ENCODE results near the gene RFTN1.

Gene RFTN1

GRCh38 chr3:16374935-16375245, 138.6 kb downstream of the RFTN1 start:
- Histone ChIP-seq H3K4ac (ENCODE audit: low read length) (no peak overlapping the region), H3K27ac (replicated peaks; ENCODE audit: low read length) (no peak overlapping the region), H3K18ac (ENCODE audit: low read length) (peak overlapping the region; percentile 69), H3K4me3 (ENCODE audit: low read length in 2 of 2) (no peak overlapping the region), H3K36me3 (replicated peaks in 1 of 2; ENCODE audit: control insufficient read depth in 2 of 2, insufficient read depth in 2 of 2, low read length in 2 of 2) (no peaks in the 10 kb centered on the region), H4K8ac (ENCODE audit: low read depth, low read length) (no peak overlapping the region), H2AK5ac (ENCODE audit: low read depth, low read length) (no peak overlapping the region), H3K4me1 (ENCODE audit: control insufficient read depth in 2 of 2, insufficient read depth in 1 of 2, low read depth in 1 of 2, low read length in 2 of 2) (peaks cover 2 to 17% of the 10 kb centered on the region in 2 donors), H4K91ac (ENCODE audit: low read depth, low read length, poor library complexity) (no peak overlapping the region), H3K14ac (ENCODE audit: low read length) (no peak overlapping the region), H3K79me1 (ENCODE audit: low read depth, low read length) (no peaks in the 10 kb centered on the region), H3K27me3 (ENCODE audit: control insufficient read depth in 3 of 3, insufficient read depth in 3 of 3, low read depth in 1 of 3, low read length in 3 of 3) (no peaks in the 10 kb centered on the region), H3K9me3 (replicated peaks in 1 of 2; ENCODE audit: control insufficient read depth in 2 of 2, insufficient read depth in 1 of 2, low read depth in 1 of 2, low read length in 2 of 2) (peaks cover 2 to 7% of the 10 kb centered on the region in 2 donors), H3K9ac (ENCODE audit: low read depth, low read length, poor library complexity) (no peak overlapping the region), H2BK15ac (ENCODE audit: low read length) (no peak overlapping the region), H3K4me2 (ENCODE audit: insufficient read depth, low read length, poor library complexity, severe bottlenecking) (no peak overlapping the region), H3K23ac (ENCODE audit: low read depth, low read length, poor library complexity) (no peak overlapping the region), H2AFZ (ENCODE audit: low read length) (no peak overlapping the region), H2BK5ac (ENCODE audit: low read length) (no peak overlapping the region), H2BK12ac (ENCODE audit: low read length) (no peak overlapping the region), H2BK120ac (ENCODE audit: low read depth, low read length) (no peak overlapping the region)
- no CpG with 5 or more reads among the region's 2 CpGs for WGBS, 2 donors (ENCODE audit: extremely low coverage in 2 of 2, insufficient read length in 2 of 2, insufficient replicate concordance in 1 of 2)
- no peak for DNase-seq (ENCODE audit: low spot score)

- Histone ChIP-seq H2BK120ac (ENCODE audit: low read depth, low read length) (no peak overlapping the region), H3K27me3 (ENCODE audit: control insufficient read depth in 3 of 3, insufficient read depth in 3 of 3, low read depth in 1 of 3, low read length in 3 of 3) (no peaks in the 10 kb centered on the region), H3K9ac (ENCODE audit: low read depth, low read length, poor library complexity) (no peak overlapping the region), H3K36me3 (replicated peaks in 1 of 2; ENCODE audit: control insufficient read depth in 2 of 2, insufficient read depth in 2 of 2, low read length in 2 of 2) (no peaks in the 10 kb centered on the region), H3K79me1 (ENCODE audit: low read depth, low read length) (no peaks in the 10 kb centered on the region), H3K14ac (ENCODE audit: low read length) (no peak overlapping the region), H3K23ac (ENCODE audit: low read depth, low read length, poor library complexity) (no peak overlapping the region), H2BK15ac (ENCODE audit: low read length) (peak overlapping the region; percentile 1), H3K18ac (ENCODE audit: low read length) (peak overlapping the region; percentile 69), H2AFZ (ENCODE audit: low read length) (no peak overlapping the region), H3K27ac (replicated peaks; ENCODE audit: low read length) (no peak overlapping the region), H3K9me3 (replicated peaks in 1 of 2; ENCODE audit: control insufficient read depth in 2 of 2, insufficient read depth in 1 of 2, low read depth in 1 of 2, low read length in 2 of 2) (peaks cover 2 to 7% of the 10 kb centered on the region in 2 donors), H2AK5ac (ENCODE audit: low read depth, low read length) (peak overlapping the region; percentile 65), H4K91ac (ENCODE audit: low read depth, low read length, poor library complexity) (no peak overlapping the region), H3K4ac (ENCODE audit: low read length) (no peak overlapping the region), H2BK5ac (ENCODE audit: low read length) (no peak overlapping the region), H3K4me2 (ENCODE audit: insufficient read depth, low read length, poor library complexity, severe bottlenecking) (no peak overlapping the region), H3K4me3 (ENCODE audit: low read length in 2 of 2) (no peak overlapping the region), H3K4me1 (ENCODE audit: control insufficient read depth in 2 of 2, insufficient read depth in 1 of 2, low read depth in 1 of 2, low read length in 2 of 2) (peaks cover 4 to 22% of the 10 kb centered on the region in 2 donors), H4K8ac (ENCODE audit: low read depth, low read length) (no peak overlapping the region), H2BK12ac (ENCODE audit: low read length) (no peak overlapping the region)
- DNase-seq (ENCODE audit: low spot score): no peak
- WGBS, 2 donors (ENCODE audit: extremely low coverage in 2 of 2, insufficient read length in 2 of 2, insufficient replicate concordance in 1 of 2): no CpG with 5 or more reads among the region's 17 CpGs
These were observed 139.2 kb downstream of the RFTN1 start for GRCh38 chr3:16374047-16374934.

GRCh38 chr3:16373341-16373946, 140.1 kb downstream of the RFTN1 start:
- no peaks in the 10 kb centered on the region for H3K36me3 ChIP-seq (replicated peaks in 1 of 2; ENCODE audit: control insufficient read depth in 2 of 2, insufficient read depth in 2 of 2, low read length in 2 of 2)
- no CpG with 5 or more reads among the region's 3 CpGs for WGBS, 2 donors (ENCODE audit: extremely low coverage in 2 of 2, insufficient read length in 2 of 2, insufficient replicate concordance in 1 of 2)

More at GRCh38 chr3:16373341-16373946, 140.1 kb downstream of the RFTN1 start:
- H3K9ac ChIP-seq (ENCODE audit: low read depth, low read length, poor library complexity): no peak overlapping the region
- H2BK12ac ChIP-seq (ENCODE audit: low read length): no peak overlapping the region
- DNase-seq (ENCODE audit: low spot score): no peak
- H4K8ac ChIP-seq (ENCODE audit: low read depth, low read length): no peak overlapping the region
- no peak overlapping the region for H4K91ac ChIP-seq (ENCODE audit: low read depth, low read length, poor library complexity)
- no peaks in the 10 kb centered on the region for H3K79me1 ChIP-seq (ENCODE audit: low read depth, low read length)
- H2BK15ac ChIP-seq (ENCODE audit: low read length): peak overlapping the region; percentile 33
- H3K18ac ChIP-seq (ENCODE audit: low read length): peak overlapping the region; percentile 88
- no peaks in the 10 kb centered on the region for H3K27me3 ChIP-seq (ENCODE audit: control insufficient read depth in 3 of 3, insufficient read depth in 3 of 3, low read depth in 1 of 3, low read length in 3 of 3)
- no peak overlapping the region for H2BK5ac ChIP-seq (ENCODE audit: low read length)
- no peak overlapping the region for H2AFZ ChIP-seq (ENCODE audit: low read length)
- no peak overlapping the region for H3K27ac ChIP-seq (replicated peaks; ENCODE audit: low read length)
- no peak overlapping the region for H2BK120ac ChIP-seq (ENCODE audit: low read depth, low read length)
- H3K4ac ChIP-seq (ENCODE audit: low read length): no peak overlapping the region
- peaks cover 0 to 1% of the 10 kb centered on the region in 2 donors for H3K9me3 ChIP-seq (replicated peaks in 1 of 2; ENCODE audit: control insufficient read depth in 2 of 2, insufficient read depth in 1 of 2, low read depth in 1 of 2, low read length in 2 of 2)
- H3K4me3 ChIP-seq (ENCODE audit: low read length in 2 of 2): no peak overlapping the region
- H3K4me1 ChIP-seq (ENCODE audit: control insufficient read depth in 2 of 2, insufficient read depth in 1 of 2, low read depth in 1 of 2, low read length in 2 of 2): peaks cover 4 to 24% of the 10 kb centered on the region in 2 donors
- H3K4me2 ChIP-seq (ENCODE audit: insufficient read depth, low read length, poor library complexity, severe bottlenecking): no peak overlapping the region
- no peak overlapping the region for H3K23ac ChIP-seq (ENCODE audit: low read depth, low read length, poor library complexity)
- peak overlapping the region; percentile 65 for H2AK5ac ChIP-seq (ENCODE audit: low read depth, low read length)
- peak overlapping the region; percentile 56 for H3K14ac ChIP-seq (ENCODE audit: low read length)

Measured in neuronal stem cell (in vitro differentiated cells).